GM19099 (cell line): ENCODE measurements around the gene TNFRSF11A.

Experiments used
- POLR2A ChIP-seq: IDR thresholded peaks from 3 replicates; pipeline ENCODE4 v1.6.1; 2011; ENCODE audit warnings: low read depth; ENCODE audit not compliant: insufficient read length; ENCODE audit errors: extremely low read depth

TNFRSF11A gene

GRCh38 chr18:62384068-62384467, 59.0 kb downstream of the TNFRSF11A start:
- no peak for TF ChIP-seq POLR2A

GRCh38 chr18:62384610-62385097, 59.5 kb downstream of the TNFRSF11A start:
- no peak for TF ChIP-seq POLR2A

GRCh38 chr18:62386091-62386490, 61.0 kb downstream of the TNFRSF11A start:
- TF ChIP-seq POLR2A: no peak

GRCh38 chr18:62386601-62387000, 61.5 kb downstream of the TNFRSF11A start:
- TF ChIP-seq POLR2A: no peak

GRCh38 chr18:62387257-62387656, 62.1 kb downstream of the TNFRSF11A start:
- TF ChIP-seq POLR2A: no peak

- TF ChIP-seq POLR2A: no peak
Observed at GRCh38 chr18:62388855-62389760, 64.0 kb downstream of the TNFRSF11A start.

GRCh38 chr18:62389761-62390481, 64.8 kb downstream of the TNFRSF11A start:
- TF ChIP-seq POLR2A: no peak

- TF ChIP-seq POLR2A: no peak
Observed at GRCh38 chr18:62394006-62394763, 69.1 kb downstream of the TNFRSF11A start.

- TF ChIP-seq POLR2A: no peak
Observed at GRCh38 chr18:62396381-62396780, 71.3 kb downstream of the TNFRSF11A start.

GRCh38 chr18:62396967-62397366, 71.9 kb downstream of the TNFRSF11A start:
- TF ChIP-seq POLR2A: no peak

GRCh38 chr18:62398291-62398690, 73.2 kb downstream of the TNFRSF11A start:
- no peak for TF ChIP-seq POLR2A

- TF ChIP-seq POLR2A: no peak
Observed at GRCh38 chr18:62399276-62399675, 74.2 kb downstream of the TNFRSF11A start.

GRCh38 chr18:62399781-62400308, 74.7 kb downstream of the TNFRSF11A start:
- no peak for TF ChIP-seq POLR2A

- no peak for TF ChIP-seq POLR2A
Observed at GRCh38 chr18:62400916-62401315, 75.8 kb downstream of the TNFRSF11A start.
